GM12891 (cell line): Measurements from ENCODE around the gene PGA4.

Experiments used
- DNase-seq: peaks from one replicate; pipeline ENCODE4 v3.0.0; 2011; ENCODE audit warnings: low spot score; ENCODE audit not compliant: insufficient read length
- FAIRE-seq: peaks from 2 replicates; lab custom pipeline; 2011; peaks lifted over from hg19 to GRCh38; lab: Jason Lieb, UNC
- PAX5 ChIP-seq: IDR thresholded peaks from 2 replicates; pipeline ENCODE4 v1.6.1; 2011; ENCODE audit warnings: low read length, moderate library complexity, mild to moderate bottlenecking; ENCODE audit not compliant: insufficient read depth, severe bottlenecking
- POLR2A ChIP-seq: IDR thresholded peaks from 2 replicates; pipeline ENCODE4 v1.6.1; 2011; ENCODE audit warnings: low read depth, low read length, control low read depth
- POLR2AphosphoS5 ChIP-seq: IDR thresholded peaks from 2 replicates; pipeline ENCODE4 v1.6.1; 2011; ENCODE audit warnings: low read depth, low read length, control low read depth
- POU2F2 ChIP-seq: IDR thresholded peaks from 2 replicates; pipeline ENCODE4 v1.6.1; 2011; ENCODE audit warnings: low read depth, mild to moderate bottlenecking, control low read depth, low read length, moderate library complexity
- SPI1 ChIP-seq: IDR thresholded peaks from 2 replicates; pipeline ENCODE4 v1.6.1; 2011; ENCODE audit warnings: low read depth, low read length, control low read depth
- TAF1 ChIP-seq: IDR thresholded peaks from 2 replicates; pipeline ENCODE4 v1.6.1; 2011; ENCODE audit warnings: low read depth, low read length, control low read depth

The PGA4 gene

DNA sequence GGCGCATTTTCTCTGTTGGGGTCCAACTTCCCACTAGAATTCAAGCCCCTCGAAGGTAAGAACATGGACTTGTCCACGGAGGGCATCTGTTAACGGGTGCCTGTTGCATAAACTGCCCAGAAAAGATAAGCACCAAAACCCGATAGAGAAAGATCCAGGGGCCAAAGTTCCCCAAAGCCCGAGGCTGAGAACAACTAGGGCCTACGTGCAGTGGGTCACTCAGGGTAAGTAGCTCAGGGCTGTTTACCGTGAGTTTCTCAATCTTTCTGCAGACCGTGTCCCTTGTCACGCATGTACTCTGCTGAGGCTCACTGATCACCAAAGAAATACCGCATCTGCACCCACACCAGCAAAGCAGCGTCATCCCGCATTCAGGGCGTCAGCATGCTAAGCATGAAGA is 43.2 kb downstream of the PGA4 start:
- TF ChIP-seq POLR2AphosphoS5 (no peak), POLR2A (no peak)
- DNase-seq (no peak), FAIRE-seq (no peak)

DNA sequence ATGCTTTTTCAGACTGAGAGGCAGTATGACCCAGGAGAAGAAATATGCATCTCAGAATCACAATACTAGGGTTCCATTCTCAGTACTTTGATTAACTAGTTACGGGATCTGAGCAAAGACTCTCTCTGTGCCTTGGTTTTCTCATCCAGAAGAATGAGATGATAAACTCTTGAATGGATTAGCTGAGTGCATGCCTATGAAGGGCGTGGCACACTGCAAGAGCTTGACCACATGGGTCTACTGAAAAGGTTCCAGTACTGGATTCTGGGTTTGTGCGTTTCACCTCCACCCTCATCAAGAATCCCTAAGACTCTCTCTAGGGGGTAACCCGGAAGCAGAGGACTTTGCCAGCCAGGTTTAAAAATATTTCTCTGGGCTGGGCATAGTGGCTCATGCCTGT is 44.5 kb downstream of the PGA4 start:
- FAIRE-seq (no peak), DNase-seq (no peak)
- TF ChIP-seq PAX5 = no peak
- no peak for TF ChIP-seq POLR2A
- no peak for TF ChIP-seq POU2F2
- TF ChIP-seq TAF1 = no peak
- TF ChIP-seq POLR2AphosphoS5 = no peak
- TF ChIP-seq SPI1 = no peak

DNA sequence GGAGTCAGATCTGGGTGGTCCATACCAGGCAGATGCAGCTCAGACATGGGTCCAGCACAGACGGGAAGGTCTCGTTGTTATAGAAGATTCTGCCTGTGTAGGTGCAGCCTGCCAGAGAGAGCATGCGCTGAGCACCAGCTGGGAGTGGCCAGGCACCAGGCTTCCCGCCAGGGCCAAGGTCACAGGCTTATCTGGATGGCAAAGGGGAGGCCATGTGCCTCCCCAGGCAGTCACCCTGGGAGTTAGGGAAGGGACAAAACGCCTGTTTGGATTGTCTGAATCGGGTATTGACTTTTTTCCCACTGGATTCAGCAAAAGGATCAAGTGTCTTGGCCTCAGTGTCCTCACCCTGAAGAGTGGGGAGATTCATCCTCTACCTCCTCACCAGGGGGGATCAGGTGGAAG is 45.3 kb downstream of the PGA4 start:
- no peak for FAIRE-seq
- no peak for TF ChIP-seq POU2F2
- TF ChIP-seq SPI1 = no peak
- TF ChIP-seq POLR2AphosphoS5 = no peak
- no peak for TF ChIP-seq TAF1
- TF ChIP-seq POLR2A = no peak
- no peak for TF ChIP-seq PAX5
- DNase-seq = no peak

DNA sequence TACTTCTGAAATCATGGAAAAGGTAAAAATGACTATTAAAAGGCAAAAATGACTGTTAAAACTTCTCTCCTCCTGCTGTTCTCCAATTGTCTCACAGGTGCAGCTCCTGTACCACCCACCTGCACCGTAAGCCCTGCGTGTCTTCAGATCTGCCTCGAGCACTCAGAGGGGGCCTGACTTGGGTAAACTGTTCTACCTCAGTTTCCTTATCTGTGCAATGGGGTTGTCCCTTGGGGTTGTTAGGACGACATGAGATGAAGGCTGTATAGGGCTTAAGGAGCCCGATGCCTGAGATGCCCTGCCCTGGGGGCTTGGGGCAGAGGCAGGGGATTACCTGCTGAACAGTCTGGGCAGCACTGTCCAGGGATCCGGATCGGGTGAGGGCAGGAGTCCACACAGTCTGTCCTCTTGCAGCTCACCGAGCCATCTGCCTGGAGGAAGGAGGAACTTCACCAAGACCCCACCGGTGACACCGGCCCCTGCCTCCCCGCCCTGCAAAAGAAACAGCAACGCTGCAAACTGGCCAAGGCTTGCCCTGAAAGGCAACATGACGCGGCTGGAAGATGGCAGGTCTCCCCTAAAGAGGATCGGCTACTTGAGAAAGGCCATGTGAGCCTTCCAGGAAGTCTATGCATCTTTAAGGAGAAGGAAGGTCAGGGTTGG is 46.6 kb downstream of the PGA4 start:
- FAIRE-seq (no peak), DNase-seq (no peak)
- TF ChIP-seq POLR2A (no peak), TAF1 (no peak), POLR2AphosphoS5 (no peak), POU2F2 (no peak), PAX5 (no peak), SPI1 (no peak)

DNA sequence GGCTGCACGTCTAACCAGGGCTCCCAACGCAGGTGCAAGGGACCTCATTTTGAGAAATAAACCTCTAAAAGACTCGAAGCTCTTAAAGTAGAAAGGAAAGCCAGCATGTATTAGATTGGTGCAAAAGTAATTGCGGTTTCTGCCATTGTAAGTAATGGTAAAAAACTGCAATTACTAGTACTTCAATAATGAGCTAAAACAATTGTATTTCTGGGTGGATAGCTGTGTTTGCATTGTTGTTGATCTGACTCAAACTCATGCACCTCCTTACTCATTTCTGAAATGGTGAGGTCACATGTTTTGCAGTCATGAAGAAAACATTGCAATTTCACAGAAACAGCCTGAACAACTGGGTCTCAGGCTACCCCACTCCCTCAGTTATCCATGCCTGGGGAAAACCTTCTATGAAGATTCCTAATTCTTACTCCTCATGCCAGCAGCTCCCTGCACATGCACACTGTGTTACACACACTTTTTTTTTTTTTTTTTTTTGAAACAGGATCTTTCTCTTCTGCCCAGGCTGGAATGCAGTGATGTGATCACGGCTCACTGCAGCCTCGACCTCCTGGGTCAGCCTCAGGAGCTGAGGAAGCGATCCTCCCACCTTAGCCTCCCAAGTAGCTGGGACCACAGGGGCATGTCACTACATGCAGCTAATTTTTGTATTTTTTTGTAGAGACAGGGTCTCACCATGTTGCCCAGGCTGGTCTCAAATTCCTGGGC is 48.4 kb downstream of the PGA4 start:
- TF ChIP-seq POU2F2 (no peak), PAX5 (no peak), SPI1 (no peak), TAF1 (no peak), POLR2A (no peak), POLR2AphosphoS5 (no peak)
- FAIRE-seq (peak; percentile 9), DNase-seq (peak; percentile 49)

DNA sequence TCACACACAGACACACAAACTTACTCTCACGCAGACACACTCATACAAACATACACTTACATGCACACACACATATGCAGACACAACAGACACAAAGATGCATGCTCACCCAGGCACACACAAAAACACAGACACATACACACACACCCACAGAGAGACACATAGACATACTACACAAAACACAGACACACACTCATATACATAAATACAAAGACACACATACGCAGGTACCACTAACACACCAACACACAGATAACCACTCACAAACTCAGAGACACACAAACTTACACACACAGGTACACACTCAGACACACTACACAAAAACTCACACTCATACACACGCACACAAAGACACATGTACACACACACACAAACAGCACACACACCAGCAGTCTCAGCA is 50.6 kb downstream of the PGA4 start:
- FAIRE-seq = no peak
- no peak for DNase-seq
- no peak for TF ChIP-seq POLR2A
- TF ChIP-seq PAX5 = no peak
- no peak for TF ChIP-seq SPI1
- TF ChIP-seq POLR2AphosphoS5 = no peak
- TF ChIP-seq POU2F2 = no peak
- no peak for TF ChIP-seq TAF1

DNA sequence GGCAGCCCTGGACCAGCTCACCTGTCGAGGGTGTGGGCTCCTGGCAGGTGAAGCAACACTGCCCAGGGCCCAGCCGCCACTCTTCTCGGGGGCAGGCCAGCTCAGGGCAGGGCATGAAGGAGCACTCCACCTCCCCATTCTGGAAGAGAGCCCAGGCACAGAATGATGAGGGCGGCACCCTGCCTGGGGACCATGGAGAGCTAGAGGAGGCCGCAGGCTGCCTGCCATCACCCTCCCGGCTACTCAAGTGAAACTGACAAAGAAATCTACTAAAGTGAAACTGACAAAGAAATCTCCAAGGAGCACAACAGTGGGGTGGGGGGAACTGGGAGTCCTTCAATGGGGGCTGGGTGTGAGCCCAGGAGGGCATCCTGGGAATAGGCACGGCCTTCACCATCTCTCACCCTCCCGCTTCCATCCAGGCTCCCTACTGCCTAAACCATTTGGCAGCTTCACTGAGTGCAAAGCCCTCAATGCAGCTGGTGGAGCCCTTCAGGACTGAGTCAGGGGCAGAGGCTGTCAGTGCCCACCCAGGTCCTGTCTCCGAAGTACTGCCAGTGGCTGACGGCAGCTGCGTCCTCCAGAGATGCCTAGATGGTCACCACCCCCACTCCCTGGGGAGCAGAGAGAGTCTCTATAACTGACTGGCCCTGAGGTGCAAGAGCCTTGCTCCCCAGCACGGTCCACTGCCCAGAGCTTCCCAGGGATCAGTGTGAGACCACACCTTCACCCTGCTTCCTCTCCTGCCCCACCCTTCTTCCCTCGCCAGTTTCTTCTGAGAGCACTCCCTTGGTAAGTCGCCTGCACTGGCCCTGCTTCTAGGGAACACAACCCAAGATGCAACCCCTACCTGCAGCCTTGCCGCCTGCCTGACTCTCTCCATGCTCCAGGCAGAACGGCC is 51.3 kb downstream of the PGA4 start:
- FAIRE-seq = no peak
- no peak for DNase-seq
- TF ChIP-seq SPI1 (no peak), TAF1 (no peak), POU2F2 (no peak), PAX5 (no peak), POLR2A (no peak), POLR2AphosphoS5 (no peak)

DNA sequence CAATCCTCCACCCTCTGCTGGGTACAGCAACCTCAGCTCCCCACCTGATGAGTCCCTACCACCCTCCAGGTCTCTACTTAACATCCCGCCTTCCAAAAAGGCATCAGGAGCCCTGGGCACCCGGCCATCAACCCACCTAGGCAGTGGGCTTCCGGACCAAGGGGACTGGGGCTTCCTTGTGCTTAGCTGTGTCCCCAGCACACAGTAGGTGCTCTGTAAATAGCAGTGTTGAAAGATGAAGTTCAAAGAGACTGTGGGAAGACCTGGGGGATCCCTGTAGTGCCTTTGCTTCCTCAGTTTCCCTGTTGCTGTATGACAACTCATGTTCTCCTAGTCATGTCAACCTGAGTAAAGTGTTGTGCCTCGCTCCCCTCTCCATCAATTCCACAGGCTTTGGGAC is 51.9 kb downstream of the PGA4 start:
- TF ChIP-seq POLR2A = no peak
- no peak for TF ChIP-seq PAX5
- no peak for TF ChIP-seq SPI1
- no peak for TF ChIP-seq TAF1
- no peak for TF ChIP-seq POLR2AphosphoS5
- no peak for TF ChIP-seq POU2F2
- no peak for FAIRE-seq
- no peak for DNase-seq

DNA sequence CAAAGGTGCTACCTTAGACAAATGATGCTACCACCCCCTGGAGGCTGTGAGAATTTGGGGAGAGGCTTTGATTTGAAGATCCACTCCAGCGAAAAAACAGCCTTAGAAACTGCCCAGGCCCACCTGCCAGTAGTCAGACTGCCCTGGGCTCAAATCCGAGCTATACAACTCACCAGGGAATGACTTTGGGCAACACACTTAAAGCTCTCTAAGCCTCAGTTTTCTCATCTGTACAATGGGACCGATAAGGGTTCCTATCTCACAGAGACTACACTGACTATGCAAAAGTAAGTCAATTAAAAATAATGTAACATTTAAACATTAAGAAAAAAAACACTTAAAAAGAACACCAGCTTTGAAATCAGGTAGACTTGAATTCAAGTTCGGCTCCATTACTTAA is 53.0 kb downstream of the PGA4 start:
- TF ChIP-seq PAX5 = no peak
- TF ChIP-seq POLR2A = no peak
- no peak for TF ChIP-seq TAF1
- TF ChIP-seq POLR2AphosphoS5 = no peak
- no peak for TF ChIP-seq POU2F2
- TF ChIP-seq SPI1 = no peak
- no peak for FAIRE-seq
- DNase-seq = no peak

DNA sequence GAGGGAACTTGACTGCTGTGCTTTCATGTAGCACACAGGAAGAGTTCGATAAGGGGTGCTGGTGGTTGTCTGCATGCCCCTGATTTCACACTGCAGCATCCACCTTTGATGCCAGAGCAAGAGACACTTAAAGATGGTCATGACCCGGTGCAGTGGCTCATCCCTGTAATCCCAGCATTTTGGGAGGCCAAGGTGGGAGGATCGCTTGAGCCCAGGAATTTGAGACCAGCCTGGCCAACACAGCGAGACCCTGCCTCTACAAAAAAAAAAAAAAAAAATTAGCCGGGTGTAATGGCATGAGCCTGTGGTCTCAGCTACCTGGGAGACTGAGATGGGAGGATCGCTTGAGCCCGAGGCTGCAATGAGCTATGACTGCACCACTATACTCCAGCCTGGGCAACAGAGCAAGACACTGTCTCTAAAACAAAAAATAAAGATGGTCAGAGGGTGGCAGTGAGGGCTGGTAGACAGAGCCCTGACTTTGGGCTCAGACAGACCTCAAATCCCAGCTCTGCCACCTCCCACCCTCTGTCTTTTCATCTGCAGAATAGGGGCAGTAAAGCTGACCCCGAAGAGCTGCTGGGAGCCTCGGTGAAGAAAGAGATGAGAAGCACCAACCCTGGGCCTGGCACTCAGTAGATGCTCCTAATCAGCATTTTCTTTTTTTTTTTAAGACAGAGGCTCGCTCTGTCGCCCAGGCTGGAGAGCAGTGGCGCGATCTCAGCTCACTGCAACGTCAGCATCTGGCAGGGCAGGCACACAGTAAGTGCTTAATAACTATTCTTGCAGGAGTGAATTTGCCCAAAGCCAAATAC is 55.2 kb downstream of the PGA4 start:
- no peak for FAIRE-seq
- DNase-seq = no peak
- TF ChIP-seq TAF1 = no peak
- no peak for TF ChIP-seq PAX5
- TF ChIP-seq POLR2AphosphoS5 = no peak
- TF ChIP-seq POU2F2 = no peak
- TF ChIP-seq POLR2A = no peak
- no peak for TF ChIP-seq SPI1
